T47D (cell line): Measurements from ENCODE around the gene TOE1.

Experiments used
- DNase-seq, 2 experiments: peaks; one replicate each; pipeline versions ENCODE4 v3.0.0 to v3.0.0-alpha.2; 2011 to 2012; ENCODE audit warnings: low read depth in 1 of 2, low spot score in 1 of 2
- JUND ChIP-seq: IDR thresholded peaks from 2 replicates; pipeline ENCODE4 v1.6.1; 2012; ENCODE audit warnings: low read depth
- in situ Hi-C: cut with HindIII; loops from 2 replicates; pipeline ENCODE4 v1.10.0; 2016; ENCODE audit warnings: low sequenced_read_pairs, low pct_unique_long_range_greater_than_20kb

Gene TOE1

DNA sequence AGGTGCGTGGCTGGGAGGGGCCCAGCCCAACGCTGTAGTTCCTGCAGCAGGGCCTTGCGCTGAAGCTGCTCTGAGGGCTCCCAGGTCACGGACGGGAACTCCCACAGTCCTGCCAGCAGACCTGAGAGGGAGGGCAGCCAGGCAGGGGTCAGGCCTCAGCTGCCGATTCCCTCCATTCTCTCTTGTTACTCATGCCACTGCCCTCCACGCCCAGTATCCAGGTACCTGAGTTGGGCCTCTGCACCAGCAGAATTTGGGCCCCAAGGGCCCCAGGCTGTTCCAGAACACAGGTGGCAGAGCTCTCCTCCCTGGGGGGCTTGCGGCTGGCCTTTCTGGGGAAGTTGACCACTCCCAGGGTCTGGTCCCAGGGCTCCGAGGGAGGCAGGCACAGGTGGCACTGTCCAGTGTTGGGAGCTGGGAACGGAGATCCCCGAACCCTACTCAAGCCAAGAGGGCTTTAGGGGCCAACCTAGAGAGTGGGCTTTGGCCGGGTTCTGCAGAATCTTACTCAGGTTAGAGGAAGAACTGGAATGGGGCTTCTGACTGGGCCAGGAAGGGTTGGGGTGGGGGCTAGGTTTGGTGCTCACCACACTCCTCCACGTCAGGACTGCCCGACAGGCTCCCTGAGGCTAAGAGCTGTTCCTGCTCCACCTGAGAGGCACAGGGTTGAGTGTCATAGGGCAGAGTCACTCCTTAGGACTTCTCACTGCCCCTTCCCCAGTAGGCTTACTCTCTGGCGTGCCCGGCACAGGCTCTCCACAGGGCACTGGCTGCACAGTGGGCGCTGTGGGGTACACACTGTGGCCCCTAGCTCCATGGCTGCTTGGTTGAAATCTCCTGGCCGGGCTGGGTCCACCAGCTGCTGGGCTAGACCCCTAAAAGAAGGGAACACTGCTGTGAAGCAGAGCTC, 8.3 kb upstream of the TOE1 start:
- no peak for DNase-seq
- TF ChIP-seq JUND, result no peak
- in situ Hi-C loops, result no loop called here

DNA sequence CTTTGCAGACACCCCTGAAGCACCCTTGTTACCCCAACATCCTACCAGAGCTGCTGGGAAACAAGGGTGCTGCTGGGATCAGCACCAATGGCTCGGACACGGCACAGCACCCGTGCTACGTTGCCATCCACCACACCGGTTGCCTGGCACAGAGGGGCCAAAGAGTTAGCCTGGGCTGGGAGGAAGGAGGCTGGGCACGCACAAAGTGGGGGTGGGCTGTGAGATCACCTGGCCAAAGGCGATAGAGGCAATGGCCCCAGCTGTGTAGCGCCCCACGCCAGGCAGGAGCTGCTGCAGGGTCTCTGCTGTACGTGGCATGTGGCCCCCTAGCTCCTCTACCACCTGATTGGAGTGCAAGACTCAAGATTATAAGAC, 7.6 kb upstream of the TOE1 start:
- in situ Hi-C loops, result no loop called here
- no peak for TF ChIP-seq JUND
- DNase-seq, result no peak

DNA sequence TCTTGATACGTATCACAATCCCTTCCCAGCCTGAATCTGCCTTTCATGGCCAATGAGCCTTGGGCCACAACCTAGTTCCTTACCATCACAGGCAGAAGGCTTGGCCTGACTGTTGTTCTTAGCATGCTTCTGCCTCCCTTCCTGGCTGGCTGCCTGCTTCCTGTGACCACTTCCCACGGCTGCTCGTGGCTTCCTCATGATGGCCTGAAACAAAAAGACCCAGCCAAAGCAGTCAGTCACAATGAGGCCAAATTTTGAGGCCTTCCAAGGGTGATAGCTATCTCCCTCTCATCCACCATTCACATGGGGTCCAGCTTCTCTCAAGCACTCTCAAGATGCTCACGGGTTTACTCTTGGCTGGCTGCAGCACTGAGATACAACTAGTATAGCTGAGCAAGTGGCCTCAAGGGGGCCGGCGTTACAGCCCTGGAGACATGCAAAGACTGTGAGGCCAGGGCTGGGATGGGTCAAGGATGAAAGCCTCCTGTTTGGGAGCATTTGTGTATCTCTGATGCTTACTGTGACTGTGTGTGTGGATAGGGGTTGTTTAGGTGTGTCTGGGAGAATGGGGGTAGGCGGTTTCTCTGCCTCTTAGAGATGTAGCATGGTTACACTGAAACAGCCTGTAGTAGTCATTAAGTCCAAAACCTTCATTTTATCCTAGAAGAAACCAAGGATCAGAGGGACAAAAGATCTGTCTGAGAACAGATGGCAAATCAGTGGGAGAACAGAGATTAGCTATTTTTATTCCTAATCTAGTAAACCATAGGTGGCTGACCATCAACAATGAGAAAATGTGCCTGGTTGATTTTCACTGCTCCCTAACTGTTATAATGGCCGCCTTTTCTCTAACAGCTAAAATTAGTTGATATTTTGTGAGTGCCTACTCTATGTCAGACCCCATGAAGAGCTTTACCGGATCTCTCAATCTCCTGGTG, 5.4 kb upstream of the TOE1 start:
- TF ChIP-seq JUND, result no peak
- DNase-seq, result no peak
- in situ Hi-C loops, result no loop called here

DNA sequence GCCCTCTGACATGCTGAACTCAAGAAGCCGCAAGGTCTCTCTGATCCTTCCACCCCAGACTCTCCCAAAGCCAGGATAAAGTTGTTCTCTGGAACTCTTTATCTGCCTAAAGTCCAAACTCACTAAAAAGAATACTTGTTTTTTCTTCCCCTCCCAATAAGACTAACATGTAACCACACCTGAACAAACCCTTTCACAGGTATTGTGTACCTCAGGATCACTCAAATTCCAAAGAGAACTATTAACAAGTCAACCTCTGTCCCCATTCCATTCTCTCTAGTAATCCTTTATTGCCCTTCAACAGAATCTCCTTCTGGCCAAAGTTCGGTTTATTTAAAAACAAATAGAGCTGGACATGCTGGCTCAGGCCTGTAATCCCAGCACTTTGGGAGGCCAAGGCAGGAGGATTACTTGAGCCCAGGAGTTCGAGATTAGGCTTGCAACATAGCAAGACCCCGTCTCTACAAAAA, 4.1 kb upstream of the TOE1 start:
- DNase-seq, result peak in 1 of 2 experiments; percentile 35
- no peak for TF ChIP-seq JUND
- in situ Hi-C loops, result no loop called here

DNA sequence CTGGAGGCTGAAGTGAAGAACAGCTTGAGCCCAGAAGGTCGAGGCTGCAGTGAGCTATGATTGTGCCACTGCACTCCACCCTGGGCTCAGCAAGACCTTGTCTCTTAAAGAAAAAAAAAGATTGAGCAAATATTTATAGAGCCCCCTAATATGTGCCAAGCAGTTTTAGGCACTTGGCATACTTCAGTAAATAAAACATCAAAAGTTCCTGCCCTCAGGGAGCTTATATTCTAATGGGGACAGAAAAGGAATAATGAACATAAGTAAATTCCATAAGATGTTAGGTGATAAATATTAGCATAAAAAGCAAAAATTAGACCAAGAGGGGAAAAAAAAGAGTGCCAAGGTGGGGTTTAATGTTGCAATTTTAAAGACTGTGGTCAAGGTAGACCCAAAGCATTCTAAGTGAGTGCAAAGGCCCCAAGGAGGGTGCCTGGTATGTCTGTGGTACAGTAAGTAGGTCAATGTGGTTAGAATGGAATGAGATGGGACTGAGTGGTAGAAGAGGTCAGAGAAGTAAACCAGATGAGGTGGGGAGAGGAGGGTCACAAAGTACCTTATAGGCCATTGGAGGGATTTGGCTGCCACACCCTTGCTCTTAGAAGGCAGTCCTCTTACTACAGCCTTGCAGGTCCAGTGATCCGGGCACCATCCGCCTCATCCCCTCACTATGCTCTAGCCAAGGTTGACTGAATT, 2.2 kb upstream of the TOE1 start:
- no peak for TF ChIP-seq JUND
- DNase-seq, result no peak
- in situ Hi-C loops, result no loop called here

DNA sequence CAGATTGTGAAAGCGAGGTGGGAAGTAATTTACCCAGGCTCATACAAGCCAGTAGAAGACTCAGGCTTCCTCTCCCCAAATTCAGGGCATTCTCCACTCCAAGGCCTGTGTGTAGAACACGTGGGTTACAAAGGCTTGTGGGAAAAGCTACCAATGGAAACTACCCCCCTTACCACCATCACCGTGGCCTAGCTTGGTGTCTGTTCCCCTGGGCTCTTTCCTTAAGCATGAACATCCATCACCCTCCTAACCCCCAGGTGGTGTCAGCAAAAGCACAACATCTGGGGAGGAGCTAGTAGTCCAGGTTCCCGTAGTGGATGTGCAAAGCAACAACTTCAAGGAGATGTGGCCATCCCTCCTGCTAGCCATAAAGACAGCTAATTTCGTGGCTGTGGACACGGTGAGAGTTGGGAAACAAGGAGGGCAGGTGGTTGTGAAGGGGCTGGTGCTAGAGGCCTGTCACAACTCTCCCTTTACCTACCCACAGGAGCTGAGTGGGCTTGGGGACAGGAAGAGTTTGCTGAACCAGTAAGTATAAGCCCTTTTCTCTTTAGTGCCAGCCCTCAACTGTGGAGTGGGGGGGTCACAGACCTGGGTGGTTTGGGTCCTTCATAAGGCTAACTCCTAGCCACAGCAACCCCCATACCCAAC, 971 bp downstream of the TOE1 start:
- TF ChIP-seq JUND, result no peak
- in situ Hi-C loops, result no loop called here
- DNase-seq, result no peak

DNA sequence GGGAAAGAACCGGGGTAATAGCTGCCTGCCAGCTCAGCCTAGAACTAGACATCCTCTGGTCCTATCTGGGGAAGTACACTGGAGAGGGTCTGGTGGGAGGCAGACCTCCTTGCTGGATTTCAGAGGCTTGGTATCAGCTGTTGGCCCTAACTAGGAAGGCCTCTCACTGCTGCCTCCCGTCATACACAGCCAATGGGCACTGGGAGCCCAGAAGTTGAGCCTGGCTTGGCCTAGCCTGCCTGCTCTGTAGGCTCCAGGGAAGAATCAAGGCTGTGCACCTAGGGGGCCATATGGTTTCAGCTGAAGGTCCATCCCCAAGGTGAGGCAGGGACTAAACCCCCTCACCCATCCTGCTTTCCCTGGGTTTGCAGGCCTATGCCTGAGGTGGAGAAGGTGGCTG, 4.5 kb downstream of the TOE1 start:
- no peak for TF ChIP-seq JUND
- no peak for DNase-seq
- in situ Hi-C loops, result no loop called here

DNA sequence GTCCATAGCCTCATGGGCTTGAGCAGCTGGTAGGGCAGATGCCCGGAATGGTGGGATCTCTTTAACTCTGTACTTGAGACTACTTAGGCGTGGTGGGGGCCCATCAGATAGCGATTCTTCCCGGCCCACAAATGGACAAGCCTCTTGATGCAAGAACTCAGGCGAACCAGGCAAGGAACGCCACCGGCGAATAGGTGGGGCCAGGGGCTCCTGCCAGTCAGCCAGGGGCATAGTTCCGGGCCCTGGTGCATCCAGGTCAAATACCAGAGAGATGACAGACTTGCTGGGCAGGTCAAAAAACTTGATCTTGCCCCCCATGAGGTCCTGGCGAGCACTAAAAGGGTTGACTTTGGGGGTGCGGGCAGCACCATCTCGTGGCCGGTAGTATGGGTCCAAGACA, 5.0 kb downstream of the TOE1 start:
- in situ Hi-C loops, result no loop called here
- TF ChIP-seq JUND, result no peak
- no peak for DNase-seq

DNA sequence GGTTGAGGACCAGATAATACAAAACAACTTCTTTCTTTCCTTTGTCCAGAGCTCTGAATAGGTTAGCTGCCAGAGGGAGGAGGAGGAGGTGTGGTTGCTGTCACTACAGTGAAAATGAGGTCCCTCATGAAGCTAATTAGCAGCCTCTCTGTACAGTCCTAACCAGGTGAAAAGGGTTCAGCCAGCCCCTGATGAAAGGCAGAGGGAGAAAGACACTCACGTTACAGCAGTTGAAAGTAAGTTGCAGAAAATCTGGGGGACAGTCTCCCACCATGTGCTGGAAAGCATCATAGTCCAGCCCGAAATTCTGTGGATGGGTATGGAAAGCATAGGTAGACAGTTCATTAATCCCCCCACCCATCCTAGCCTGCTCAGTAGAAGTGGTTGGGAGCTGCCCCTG, 6.5 kb downstream of the TOE1 start:
- in situ Hi-C loops, result no loop called here
- no peak for TF ChIP-seq JUND
- DNase-seq, result no peak

DNA sequence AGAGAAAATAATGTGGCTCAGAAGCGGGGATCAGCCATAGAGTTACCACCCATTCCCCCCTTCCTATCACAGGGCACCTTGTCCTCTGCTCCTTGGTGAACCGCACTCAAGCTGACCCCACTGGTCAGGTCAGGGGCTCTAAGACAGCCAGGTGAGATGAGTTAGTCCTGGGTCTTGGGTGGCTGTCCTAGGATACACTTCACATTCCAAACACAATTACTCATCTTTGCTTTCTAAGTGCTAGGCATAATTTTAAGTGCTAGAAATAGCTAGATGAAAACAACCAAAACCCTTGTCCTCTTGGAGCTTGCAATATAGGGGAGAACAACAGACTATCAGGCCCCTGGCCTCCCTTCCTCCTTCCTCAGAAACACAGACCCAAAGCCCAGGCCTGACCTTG, 8.1 kb downstream of the TOE1 start:
- DNase-seq, result no peak
- in situ Hi-C loops, result no loop called here

DNA sequence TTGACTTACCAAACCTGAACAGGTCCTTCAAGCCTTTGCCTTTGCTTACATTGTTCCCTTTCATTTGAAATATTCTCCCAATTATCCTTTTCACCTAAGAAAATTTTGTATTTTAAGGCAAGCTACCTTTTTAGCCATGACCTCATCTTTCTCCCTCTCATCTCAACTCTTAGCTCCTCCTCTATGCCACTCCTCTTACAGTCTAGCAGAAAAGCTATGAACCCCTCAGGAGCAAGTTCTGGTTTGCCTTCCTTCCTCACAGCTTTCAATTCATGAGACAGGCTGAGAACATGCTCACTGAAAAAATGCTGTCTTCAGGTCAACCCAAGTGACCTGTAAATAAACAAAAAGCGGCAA, 8.6 kb downstream of the TOE1 start:
- in situ Hi-C loops, result no loop called here
- no peak for DNase-seq
- TF ChIP-seq JUND, result no peak

More for the DNA sequence above, 8.1 kb downstream of the TOE1 start:
- no peak for TF ChIP-seq JUND
